Calu3 (cell line): ENCODE measurements around the gene CLDN10. TPM values are rescaled to one million over a fixed set of nuclear protein-coding genes. Genes with fewer than 3 reads are reported as not detected.

Experiments used
- BruUV-seq: library from RNA; stranded (reverse); fragments of 400-500 nt; replicated peaks from 2 replicates; lab custom pipeline; 2021; lab: Mats Ljungman, UMichigan
- CTCF ChIA-PET: fragments of 300-600 bp; sonication (Branson Sonifier 250); formaldehyde crosslinking; loops from one replicate; lab custom pipeline; 2022; ENCODE audit warnings: antibody characterized with exemption; lab: Charles Lee
- DNase-seq: peaks from one replicate; pipeline ENCODE4 v3.0.0; 2022
- H3K27ac Mint-ChIP-seq: one replicate; pipeline ENCODE4 v1.8.0; 2022; ENCODE audit warnings: mixed read lengths; ENCODE audit not compliant: unreplicated experiment
- H3K27me3 Mint-ChIP-seq: one replicate; pipeline ENCODE4 v1.8.0; 2022; ENCODE audit warnings: mixed read lengths; ENCODE audit not compliant: unreplicated experiment
- H3K36me3 Mint-ChIP-seq: one replicate; pipeline ENCODE4 v1.8.0; 2022; ENCODE audit warnings: mild to moderate bottlenecking, moderate library complexity, mixed read lengths; ENCODE audit not compliant: insufficient read depth, unreplicated experiment
- H3K4me1 Mint-ChIP-seq: one replicate; pipeline ENCODE4 v1.8.0; 2022; ENCODE audit warnings: mild to moderate bottlenecking, low read depth, mixed read lengths; ENCODE audit not compliant: unreplicated experiment
- H3K4me3 Mint-ChIP-seq: one replicate; pipeline ENCODE4 v1.8.0; 2022; ENCODE audit warnings: mild to moderate bottlenecking, low read depth, moderate library complexity, mixed read lengths; ENCODE audit not compliant: unreplicated experiment
- H3K9me3 Mint-ChIP-seq: one replicate; pipeline ENCODE4 v1.8.0; 2022; ENCODE audit warnings: low read depth, mixed read lengths; ENCODE audit not compliant: unreplicated experiment
- intact Hi-C: fragments of 100-400 bp; cut with micrococcal nuclease; formaldehyde crosslinking; loops from one replicate; pipeline ENCODE4 v1.10.0; 2022; ENCODE audit not compliant: unreplicated experiment
- total RNA-seq: library from RNA; stranded (reverse); gene quantifications from 2 replicates; pipeline ENCODE4 v1.2.3, GENCODE V29; 2022
- TF ChIP-seq, protein P1 (sequence below): fragments of 200-600 bp; IDR thresholded peaks from one replicate; pipeline ENCODE4 v1.8.0; 2022; ENCODE audit warnings: antibody characterized with exemption; ENCODE audit not compliant: unreplicated experiment

The CLDN10 gene
- total RNA-seq, 1 experiment from 2014 or later, result 55.0 TPM

- Mint-ChIP-seq H3K9me3 (no peaks in the 10 kb centered on the region), H3K4me1 (peaks cover 14% of the 10 kb centered on the region), H3K27me3 (no peaks in the 10 kb centered on the region), H3K27ac (no peak overlapping the region), H3K36me3 (no peaks in the 10 kb centered on the region), H3K4me3 (no peak overlapping the region)
- intact Hi-C loops, result no loop called here
- CTCF ChIA-PET, result no interaction called here
- no TSS peak for BruUV-seq
- no peak for DNase-seq
- TF ChIP-seq, protein P1, sequence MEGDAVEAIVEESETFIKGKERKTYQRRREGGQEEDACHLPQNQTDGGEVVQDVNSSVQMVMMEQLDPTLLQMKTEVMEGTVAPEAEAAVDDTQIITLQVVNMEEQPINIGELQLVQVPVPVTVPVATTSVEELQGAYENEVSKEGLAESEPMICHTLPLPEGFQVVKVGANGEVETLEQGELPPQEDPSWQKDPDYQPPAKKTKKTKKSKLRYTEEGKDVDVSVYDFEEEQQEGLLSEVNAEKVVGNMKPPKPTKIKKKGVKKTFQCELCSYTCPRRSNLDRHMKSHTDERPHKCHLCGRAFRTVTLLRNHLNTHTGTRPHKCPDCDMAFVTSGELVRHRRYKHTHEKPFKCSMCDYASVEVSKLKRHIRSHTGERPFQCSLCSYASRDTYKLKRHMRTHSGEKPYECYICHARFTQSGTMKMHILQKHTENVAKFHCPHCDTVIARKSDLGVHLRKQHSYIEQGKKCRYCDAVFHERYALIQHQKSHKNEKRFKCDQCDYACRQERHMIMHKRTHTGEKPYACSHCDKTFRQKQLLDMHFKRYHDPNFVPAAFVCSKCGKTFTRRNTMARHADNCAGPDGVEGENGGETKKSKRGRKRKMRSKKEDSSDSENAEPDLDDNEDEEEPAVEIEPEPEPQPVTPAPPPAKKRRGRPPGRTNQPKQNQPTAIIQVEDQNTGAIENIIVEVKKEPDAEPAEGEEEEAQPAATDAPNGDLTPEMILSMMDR, result no peak
Measured at GRCh38 chr13:95541308-95541707, 11.2 kb upstream of the CLDN10 start.

GRCh38 chr13:95541911-95542474 is 10.5 kb upstream of the CLDN10 start:
- Mint-ChIP-seq H3K9me3 (no peaks in the 10 kb centered on the region), H3K27me3 (no peaks in the 10 kb centered on the region), H3K36me3 (no peaks in the 10 kb centered on the region), H3K27ac (no peak overlapping the region), H3K4me1 (peaks cover 17% of the 10 kb centered on the region), H3K4me3 (no peak overlapping the region)
- CTCF ChIA-PET, result no interaction called here
- no peak for DNase-seq
- intact Hi-C loops, result no loop called here
- BruUV-seq, result no TSS peak
- TF ChIP-seq, protein P1, result no peak

DNA sequence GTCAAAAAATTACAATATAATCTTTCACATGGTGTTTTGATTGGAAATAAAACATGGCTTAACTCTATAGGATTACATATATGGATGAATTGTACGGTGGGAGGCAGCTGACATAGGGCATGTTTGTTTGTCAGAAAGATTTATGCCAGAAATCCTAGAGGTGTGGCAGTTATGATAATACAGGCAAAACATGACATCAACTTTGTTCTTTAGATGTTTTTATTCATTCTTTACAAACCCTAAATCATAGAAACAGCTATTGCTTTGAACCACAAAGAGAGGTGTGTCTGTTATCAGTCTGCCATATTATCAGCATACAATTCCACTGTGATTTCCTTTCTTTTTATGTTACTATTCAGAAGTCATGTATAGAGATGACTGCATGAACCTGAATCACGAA is 8.2 kb upstream of the CLDN10 start:
- Mint-ChIP-seq H3K4me1 (peaks cover 19% of the 10 kb centered on the region), H3K36me3 (no peaks in the 10 kb centered on the region), H3K4me3 (no peak overlapping the region), H3K9me3 (no peaks in the 10 kb centered on the region), H3K27ac (no peak overlapping the region), H3K27me3 (no peaks in the 10 kb centered on the region)
- DNase-seq, result no peak
- TF ChIP-seq, protein P1, result no peak
- intact Hi-C loops, result no loop called here
- BruUV-seq, result no TSS peak
- CTCF ChIA-PET, result no interaction called here

DNA sequence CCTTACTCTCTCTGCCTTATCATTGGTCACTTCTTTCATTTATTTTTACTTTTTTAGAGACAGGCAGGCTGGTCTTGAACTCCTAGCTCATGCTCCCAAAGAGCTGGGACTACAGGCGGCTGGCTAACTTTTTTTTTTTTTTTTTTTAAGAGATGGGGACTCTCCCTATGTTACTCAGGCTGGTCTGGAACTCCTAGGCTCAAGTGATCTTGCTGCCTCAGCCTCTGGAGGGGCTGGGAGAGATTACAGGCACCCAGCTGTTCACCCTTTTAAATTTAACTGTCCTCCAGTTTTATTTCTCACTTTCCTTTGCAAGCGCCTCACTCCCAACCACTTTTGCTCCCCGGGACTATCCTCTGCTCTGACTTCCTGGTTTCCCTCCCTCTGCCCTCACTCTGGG is 5.6 kb upstream of the CLDN10 start:
- CTCF ChIA-PET, result no interaction called here
- H3K4me1 Mint-ChIP-seq, result peaks cover 11% of the 10 kb centered on the region
- no TSS peak for BruUV-seq
- TF ChIP-seq, protein P1, result no peak
- no peaks in the 10 kb centered on the region for H3K9me3 Mint-ChIP-seq
- no peak for DNase-seq
- no peak overlapping the region for H3K27ac Mint-ChIP-seq
- H3K4me3 Mint-ChIP-seq, result no peak overlapping the region
- no peaks in the 10 kb centered on the region for H3K27me3 Mint-ChIP-seq
- H3K36me3 Mint-ChIP-seq, result no peaks in the 10 kb centered on the region
- intact Hi-C loops, result no loop called here
